Colonic mucosa (tissue), 4 donors: ENCODE results near the gene AACS. TPM values are rescaled to one million over a fixed set of nuclear protein-coding genes. Genes with fewer than 3 reads are reported as not detected.

Experiments used
- DNase-seq: peaks from one replicate; pipeline ENCODE4 v3.0.0-alpha.2; 2020
- H3K27ac ChIP-seq: fragments of 200-600 bp; one replicate; pipeline ENCODE4 v1.8.0; 2021
- H3K27me3 ChIP-seq: fragments of 200-600 bp; one replicate; pipeline ENCODE4 v1.8.0; 2021
- H3K36me3 ChIP-seq: fragments of 200-600 bp; one replicate; pipeline ENCODE4 v1.8.0; 2021
- H3K4me1 ChIP-seq: fragments of 200-600 bp; one replicate; pipeline ENCODE4 v1.8.0; 2021; ENCODE audit warnings: mild to moderate bottlenecking
- H3K4me3 ChIP-seq: fragments of 200-600 bp; one replicate; pipeline ENCODE4 v1.8.0; 2021
- H3K9ac ChIP-seq, 2 donors: one replicate each; pipeline ENCODE4 v1.7.0; 2013; ENCODE audit warnings: control low read depth in 2 of 2, low read depth in 2 of 2, low read length in 2 of 2
- H3K9me3 ChIP-seq: fragments of 200-600 bp; one replicate; pipeline ENCODE4 v1.8.0; 2021
- intact Hi-C: fragments of 100-400 bp; cut with DNase I; formaldehyde crosslinking; loops from one replicate; pipeline ENCODE4 v1.14.1; 2022
- total RNA-seq, 2 donors: library from RNA; stranded (reverse); fragmentation: NEBNext Ultra II Directional in 1 of 2; extraction: Animal tissue kit (Norgen Biotek cat#: 25700) in 1 of 2; gene quantifications; one replicate each; pipeline ENCODE4 v1.2.1, GENCODE V29; 2021
- TF ChIP-seq, protein P1 (sequence below): fragments of 200-600 bp; IDR thresholded peaks from one replicate; pipeline ENCODE4 v1.8.0; 2022; ENCODE audit warnings: antibody characterized with exemption, mild to moderate bottlenecking
- donor health status: healthy.
- donor health status: DM: no; HTN: no; CAD: no.
- donor health status: DM: no; HTN: no; CAD: no.

Gene AACS
- total RNA-seq, 2 donors from 2014 or later = 50.7 to 58.1 TPM

DNA sequence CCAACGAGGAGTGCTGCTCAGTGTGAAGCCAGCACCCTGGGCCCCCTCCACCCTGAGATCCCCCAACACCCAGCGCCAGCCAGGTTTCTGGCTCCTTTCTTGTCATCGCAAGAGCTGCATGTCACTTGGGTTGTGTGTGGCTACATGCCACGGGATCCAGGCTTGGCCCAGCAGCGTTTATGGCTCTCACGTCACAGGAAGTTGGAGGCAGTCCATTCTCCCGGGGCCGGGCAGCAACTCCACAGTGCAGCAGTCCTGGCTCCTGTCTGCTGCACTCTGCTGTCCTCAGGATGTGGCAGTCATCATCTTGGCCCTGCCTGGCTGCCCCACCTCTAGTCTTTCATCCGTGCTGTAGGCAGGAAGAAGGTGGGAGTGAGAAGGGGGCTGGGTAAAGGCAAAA lies 78.3 kb downstream of the AACS start:
- Histone ChIP-seq H3K4me1 (no peaks in the 10 kb centered on the region), H3K9ac (no peak overlapping the region), H3K9me3 (no peaks in the 10 kb centered on the region), H3K36me3 (no peaks in the 10 kb centered on the region), H3K27ac (no peak overlapping the region), H3K4me3 (no peak overlapping the region), H3K27me3 (no peaks in the 10 kb centered on the region)
- TF ChIP-seq, protein P1, sequence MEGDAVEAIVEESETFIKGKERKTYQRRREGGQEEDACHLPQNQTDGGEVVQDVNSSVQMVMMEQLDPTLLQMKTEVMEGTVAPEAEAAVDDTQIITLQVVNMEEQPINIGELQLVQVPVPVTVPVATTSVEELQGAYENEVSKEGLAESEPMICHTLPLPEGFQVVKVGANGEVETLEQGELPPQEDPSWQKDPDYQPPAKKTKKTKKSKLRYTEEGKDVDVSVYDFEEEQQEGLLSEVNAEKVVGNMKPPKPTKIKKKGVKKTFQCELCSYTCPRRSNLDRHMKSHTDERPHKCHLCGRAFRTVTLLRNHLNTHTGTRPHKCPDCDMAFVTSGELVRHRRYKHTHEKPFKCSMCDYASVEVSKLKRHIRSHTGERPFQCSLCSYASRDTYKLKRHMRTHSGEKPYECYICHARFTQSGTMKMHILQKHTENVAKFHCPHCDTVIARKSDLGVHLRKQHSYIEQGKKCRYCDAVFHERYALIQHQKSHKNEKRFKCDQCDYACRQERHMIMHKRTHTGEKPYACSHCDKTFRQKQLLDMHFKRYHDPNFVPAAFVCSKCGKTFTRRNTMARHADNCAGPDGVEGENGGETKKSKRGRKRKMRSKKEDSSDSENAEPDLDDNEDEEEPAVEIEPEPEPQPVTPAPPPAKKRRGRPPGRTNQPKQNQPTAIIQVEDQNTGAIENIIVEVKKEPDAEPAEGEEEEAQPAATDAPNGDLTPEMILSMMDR = no peak
- intact Hi-C loops = no loop called here
- DNase-seq = peak; percentile 53

DNA sequence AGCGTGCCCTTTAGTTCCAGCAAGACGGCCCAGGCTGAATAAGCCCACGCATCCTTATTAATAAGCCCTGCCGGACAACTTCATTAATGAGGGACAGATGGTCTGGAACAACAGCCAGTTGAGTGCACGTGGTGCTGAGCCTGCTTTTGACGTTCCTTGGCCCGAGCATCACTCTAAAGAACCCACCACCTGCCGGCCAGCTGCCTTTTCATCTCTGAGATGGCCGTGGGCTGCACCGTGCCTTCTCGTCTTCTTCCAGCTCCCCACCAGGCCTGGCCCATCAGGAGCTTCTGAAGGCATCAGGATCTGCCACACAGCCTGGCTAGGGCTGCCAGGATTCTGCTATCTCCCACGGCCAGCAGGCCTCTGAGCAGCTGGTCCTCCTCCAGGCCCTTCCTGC lies 80.0 kb downstream of the AACS start:
- no peaks in the 10 kb centered on the region for H3K9me3 ChIP-seq
- H3K36me3 ChIP-seq = no peaks in the 10 kb centered on the region
- DNase-seq = no peak
- H3K4me3 ChIP-seq = no peak overlapping the region
- H3K4me1 ChIP-seq = no peaks in the 10 kb centered on the region
- TF ChIP-seq, protein P1 = no peak
- H3K27ac ChIP-seq = no peak overlapping the region
- intact Hi-C loops = no loop called here
- no peaks in the 10 kb centered on the region for H3K27me3 ChIP-seq
- H3K9ac ChIP-seq = no peak overlapping the region

DNA sequence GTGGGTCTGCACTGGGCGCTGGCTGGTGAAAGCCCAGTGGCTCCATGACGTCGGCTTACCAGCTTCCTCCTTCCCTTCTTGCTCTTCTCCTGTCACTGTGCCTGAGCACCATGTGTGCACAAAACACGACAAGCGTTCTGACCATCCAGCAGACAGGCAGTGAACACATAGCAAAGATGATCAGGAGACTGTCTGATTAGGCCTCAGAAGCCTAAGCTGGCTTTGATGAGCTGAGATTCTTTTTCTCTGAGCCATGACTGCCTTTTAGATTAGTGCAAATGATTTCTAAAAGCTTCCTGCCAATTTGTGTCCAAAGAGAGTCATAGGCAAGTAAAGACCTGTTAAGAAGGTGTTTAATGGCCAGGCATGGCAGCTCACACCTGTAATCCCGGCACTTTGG lies 83.1 kb downstream of the AACS start:
- no peaks in the 10 kb centered on the region for H3K4me1 ChIP-seq
- no peaks in the 10 kb centered on the region for H3K36me3 ChIP-seq
- H3K27ac ChIP-seq = no peak overlapping the region
- TF ChIP-seq, protein P1 = no peak
- no peak for DNase-seq
- H3K27me3 ChIP-seq = no peaks in the 10 kb centered on the region
- H3K9me3 ChIP-seq = no peaks in the 10 kb centered on the region
- no peak overlapping the region for H3K4me3 ChIP-seq
- intact Hi-C loops = no loop called here
- H3K9ac ChIP-seq = no peak overlapping the region

DNA sequence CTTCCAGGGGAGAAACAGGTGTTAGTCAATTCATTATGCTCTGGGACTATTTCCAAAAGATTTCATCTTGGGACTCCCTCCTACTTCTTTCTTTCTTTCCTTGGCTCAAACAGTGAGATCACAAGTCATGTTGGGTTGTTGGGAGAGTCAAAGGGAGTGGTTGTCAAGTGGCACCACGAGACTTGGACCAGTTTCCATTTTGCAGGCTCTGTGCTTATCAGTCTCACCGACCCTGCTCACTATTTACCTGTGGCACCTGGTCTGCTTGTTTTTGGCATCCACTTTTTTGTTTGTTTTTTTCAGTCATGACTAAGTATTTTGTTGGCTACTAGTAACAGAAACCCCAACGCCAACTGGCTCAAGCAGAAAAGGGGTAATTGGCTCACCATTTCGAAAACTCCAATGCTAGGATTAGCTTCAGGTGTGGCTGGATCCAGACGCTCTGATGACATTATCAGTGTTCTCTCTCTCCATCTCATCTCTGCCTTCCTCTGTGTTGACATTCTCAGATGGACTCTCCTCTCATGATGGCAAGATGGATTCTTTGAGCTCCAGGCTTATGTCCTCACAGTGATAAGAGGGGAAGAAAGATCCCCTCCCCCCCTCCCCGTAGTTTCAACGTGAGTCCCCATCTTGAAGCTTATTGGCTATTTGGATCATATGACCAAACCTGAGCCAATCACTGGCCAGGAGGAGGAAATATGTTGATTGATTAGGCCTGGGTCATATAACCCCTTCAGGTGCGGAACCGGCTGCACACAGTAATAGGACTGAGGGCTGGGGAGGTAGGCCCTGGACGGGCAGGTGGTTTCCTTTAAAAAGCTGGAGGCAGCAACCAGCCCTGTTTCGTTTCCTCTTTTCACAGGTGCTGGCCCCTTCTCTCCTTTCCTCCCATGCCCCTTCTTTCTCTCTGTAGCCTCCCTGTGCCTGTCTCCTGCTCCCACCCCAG lies 84.2 kb downstream of the AACS start:
- H3K9ac ChIP-seq = no peak overlapping the region
- intact Hi-C loops = no loop called here
- no peaks in the 10 kb centered on the region for H3K9me3 ChIP-seq
- no peaks in the 10 kb centered on the region for H3K27me3 ChIP-seq
- no peak overlapping the region for H3K27ac ChIP-seq
- no peak for DNase-seq
- no peak overlapping the region for H3K4me3 ChIP-seq
- no peaks in the 10 kb centered on the region for H3K36me3 ChIP-seq
- TF ChIP-seq, protein P1 = no peak
- H3K4me1 ChIP-seq = no peaks in the 10 kb centered on the region

DNA sequence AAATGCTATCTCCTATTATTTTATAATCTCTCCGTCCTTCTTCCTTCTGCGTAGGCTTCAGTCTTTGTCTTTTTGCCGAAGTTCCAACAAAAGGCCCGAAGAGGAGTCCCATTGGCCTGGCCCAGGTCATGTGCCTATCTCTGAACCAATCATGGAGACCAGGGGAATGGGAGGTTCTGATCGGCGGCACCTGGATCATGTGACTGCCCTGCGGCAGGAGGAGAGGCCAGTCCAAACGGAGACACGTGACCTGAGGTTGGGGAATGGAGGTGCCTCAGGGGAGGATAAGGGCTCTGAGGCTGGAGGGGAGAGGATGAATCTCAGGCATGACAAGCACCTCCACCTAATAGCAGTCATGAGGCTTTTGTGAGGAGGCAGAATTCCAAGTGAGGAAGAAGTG lies 86.0 kb downstream of the AACS start:
- Histone ChIP-seq H3K4me3 (no peak overlapping the region), H3K27ac (no peak overlapping the region), H3K9me3 (no peaks in the 10 kb centered on the region), H3K27me3 (no peaks in the 10 kb centered on the region), H3K4me1 (no peaks in the 10 kb centered on the region), H3K9ac (no peak overlapping the region), H3K36me3 (no peaks in the 10 kb centered on the region)
- intact Hi-C loops = no loop called here
- DNase-seq = no peak
- TF ChIP-seq, protein P1 = no peak
